VCaP (cell line): ENCODE results near the gene PTPRD.
"Not testable (repeated sequence)": the region's sequence is repeated elsewhere in the genome, so short reads cannot be mapped to it uniquely, and the experiment has no call there.

Source experiments
- H3K27ac ChIP-seq: fragments of 450-650 bp; 2 replicates; pipeline ENCODE4 v1.5.1; 2017
- TF ChIP-seq, protein P1 (sequence below): fragments of 450-650 bp; conservative IDR thresholded peaks from 2 replicates; pipeline ENCODE4 v1.5.1; 2017; ENCODE audit warnings: mild to moderate bottlenecking, moderate library complexity

The PTPRD gene

DNA sequence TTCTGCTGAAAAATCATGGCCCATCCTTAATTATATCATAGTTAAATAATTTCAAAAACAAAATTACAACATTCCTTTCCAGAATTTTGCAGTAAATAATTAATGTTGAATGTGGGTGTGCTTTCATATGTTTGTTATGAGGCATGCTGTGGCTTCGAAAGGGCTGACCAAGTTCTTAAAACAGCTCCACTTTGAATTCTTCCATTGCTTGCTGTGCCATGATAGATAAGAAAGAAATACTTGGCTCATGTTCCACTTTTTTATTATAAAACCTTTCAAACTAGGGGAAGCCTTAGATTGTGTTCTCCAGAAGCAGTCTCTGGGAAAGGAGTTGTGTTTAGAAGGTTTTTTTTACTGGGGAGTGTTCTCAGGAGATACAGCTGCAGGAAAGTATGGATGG lies 1534.5 kb downstream of the PTPRD start:
- TF ChIP-seq, protein P1, sequence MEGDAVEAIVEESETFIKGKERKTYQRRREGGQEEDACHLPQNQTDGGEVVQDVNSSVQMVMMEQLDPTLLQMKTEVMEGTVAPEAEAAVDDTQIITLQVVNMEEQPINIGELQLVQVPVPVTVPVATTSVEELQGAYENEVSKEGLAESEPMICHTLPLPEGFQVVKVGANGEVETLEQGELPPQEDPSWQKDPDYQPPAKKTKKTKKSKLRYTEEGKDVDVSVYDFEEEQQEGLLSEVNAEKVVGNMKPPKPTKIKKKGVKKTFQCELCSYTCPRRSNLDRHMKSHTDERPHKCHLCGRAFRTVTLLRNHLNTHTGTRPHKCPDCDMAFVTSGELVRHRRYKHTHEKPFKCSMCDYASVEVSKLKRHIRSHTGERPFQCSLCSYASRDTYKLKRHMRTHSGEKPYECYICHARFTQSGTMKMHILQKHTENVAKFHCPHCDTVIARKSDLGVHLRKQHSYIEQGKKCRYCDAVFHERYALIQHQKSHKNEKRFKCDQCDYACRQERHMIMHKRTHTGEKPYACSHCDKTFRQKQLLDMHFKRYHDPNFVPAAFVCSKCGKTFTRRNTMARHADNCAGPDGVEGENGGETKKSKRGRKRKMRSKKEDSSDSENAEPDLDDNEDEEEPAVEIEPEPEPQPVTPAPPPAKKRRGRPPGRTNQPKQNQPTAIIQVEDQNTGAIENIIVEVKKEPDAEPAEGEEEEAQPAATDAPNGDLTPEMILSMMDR = no peak
- H3K27ac ChIP-seq = no peak overlapping the region

DNA sequence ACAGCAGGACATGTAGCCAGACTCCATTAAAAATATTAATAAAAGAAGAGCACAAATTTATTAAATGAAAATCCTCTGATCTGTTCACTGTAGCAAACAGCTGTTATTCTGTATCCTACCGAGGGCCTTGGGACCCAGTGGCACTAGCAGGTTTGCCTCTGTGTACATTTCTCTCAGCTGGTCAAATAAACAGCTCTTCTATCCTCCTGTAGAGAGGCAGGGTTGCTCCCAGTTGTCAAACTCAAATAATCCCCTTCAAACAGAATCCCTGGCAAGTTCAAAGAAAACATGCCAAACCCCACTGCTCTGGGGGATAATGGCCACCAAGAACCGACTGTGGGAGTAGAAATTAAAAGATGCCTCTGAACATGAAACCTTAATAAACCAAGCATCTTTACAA lies 1551.2 kb downstream of the PTPRD start:
- no peak overlapping the region for H3K27ac ChIP-seq
- TF ChIP-seq, protein P1 = no peak

DNA sequence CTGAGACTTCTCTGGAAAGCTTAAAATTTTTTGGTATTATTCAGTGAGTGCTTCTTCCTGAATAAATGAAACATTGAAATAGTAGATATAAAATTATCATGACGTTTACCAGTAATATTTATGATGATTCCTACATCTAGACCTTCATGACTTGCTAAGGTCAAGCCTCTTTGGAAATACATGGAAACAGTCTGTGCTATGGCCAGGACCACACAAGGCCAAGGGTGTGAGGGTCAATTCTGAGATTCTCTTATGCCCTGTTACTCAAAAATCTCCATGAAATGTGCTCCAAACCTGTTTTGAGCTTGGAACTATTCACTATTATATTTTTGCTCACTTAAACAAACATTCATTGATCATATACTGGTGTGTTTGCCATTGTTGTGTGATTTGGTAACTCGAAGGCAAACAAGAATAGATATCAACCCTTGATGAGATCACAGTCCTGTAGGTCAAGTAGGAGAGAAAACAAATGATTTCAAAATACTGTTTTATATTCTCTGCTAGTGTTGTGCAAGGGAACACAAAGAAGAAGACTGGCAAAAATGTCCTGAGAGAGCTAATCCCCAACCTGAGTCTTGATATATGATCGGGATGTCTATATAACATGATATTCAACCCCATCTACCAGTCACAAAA lies 1558.3 kb downstream of the PTPRD start:
- TF ChIP-seq, protein P1 = no peak
- no peak overlapping the region for H3K27ac ChIP-seq

DNA sequence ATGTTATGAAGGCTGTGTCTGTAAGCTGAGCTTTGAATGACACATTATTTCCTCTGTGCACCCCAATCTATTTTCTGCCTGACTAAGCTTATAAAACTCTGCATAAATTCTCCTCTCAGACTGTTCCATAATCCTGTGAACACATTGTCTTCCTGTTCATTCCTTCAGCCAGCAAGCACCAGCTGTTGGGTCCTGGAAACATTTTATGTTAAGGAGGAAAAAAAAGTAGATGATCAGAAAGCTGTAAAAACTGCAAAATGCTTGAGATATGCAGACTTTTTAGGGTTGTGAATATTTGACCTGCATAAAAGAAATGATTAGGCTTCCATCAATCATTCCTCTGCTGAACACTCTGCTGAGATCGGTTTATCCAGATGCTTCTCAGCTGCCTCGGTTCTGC lies 1567.2 kb downstream of the PTPRD start:
- TF ChIP-seq, protein P1 = no peak
- H3K27ac ChIP-seq = no peak overlapping the region

DNA sequence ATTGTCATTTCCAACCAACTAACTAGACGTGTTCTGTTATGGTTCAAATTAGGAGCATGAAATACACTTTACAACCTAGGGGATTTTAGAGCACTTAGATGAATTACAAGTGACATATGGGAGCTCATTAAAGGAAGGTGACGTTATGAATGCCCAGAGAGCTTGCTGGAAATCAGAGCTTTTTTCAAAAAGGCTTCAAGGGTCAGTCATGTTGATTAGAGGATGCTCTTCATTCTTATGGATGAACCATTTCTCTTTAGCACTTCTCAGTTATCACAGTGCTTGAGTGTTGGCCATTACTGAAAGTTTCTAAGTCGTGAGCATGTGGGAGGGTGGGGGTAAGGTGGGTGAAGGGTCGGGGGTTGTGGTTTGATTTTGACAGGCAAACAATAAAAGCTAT lies 1567.7 kb downstream of the PTPRD start:
- no peak overlapping the region for H3K27ac ChIP-seq
- TF ChIP-seq, protein P1 = no peak

DNA sequence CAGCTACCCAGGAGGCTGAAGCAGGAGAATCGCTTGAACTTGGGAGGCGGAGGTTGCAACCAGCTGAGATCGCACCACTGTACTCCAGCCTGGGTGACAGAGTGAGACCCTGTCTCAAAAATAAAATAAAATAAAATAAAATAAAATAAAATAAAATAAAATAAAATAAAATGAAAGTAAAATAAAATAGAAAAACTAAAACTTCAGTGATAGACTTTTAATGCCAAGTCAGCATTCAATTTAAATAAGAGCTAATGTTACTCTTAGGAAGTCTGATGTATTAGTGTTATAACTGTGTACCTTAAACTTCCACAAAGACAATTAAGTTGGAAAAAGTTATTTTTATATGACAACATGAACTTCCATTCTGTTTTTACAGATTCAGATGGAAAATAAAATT lies 1569.0 kb downstream of the PTPRD start:
- not testable (repeated sequence) for H3K27ac ChIP-seq

DNA sequence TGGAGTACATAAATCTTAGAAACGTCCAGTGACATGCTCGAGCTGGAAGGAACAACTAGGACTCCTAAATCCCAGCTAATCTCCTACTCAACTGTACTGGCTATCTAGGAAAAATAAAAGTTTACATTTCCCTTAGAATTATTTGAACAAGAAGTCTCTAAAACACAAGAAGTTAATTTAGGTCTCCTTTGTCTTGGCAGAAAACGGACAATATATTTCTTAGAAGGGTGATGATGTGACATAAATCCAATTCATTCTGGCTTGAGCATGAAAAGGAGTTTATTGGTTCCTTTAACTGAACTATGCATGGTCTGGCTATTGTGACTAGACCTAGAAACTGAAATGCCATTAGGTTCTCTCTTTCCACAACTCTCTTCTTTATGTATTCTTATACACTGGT lies 1571.0 kb downstream of the PTPRD start:
- H3K27ac ChIP-seq = no peak overlapping the region
- TF ChIP-seq, protein P1 = no peak

DNA sequence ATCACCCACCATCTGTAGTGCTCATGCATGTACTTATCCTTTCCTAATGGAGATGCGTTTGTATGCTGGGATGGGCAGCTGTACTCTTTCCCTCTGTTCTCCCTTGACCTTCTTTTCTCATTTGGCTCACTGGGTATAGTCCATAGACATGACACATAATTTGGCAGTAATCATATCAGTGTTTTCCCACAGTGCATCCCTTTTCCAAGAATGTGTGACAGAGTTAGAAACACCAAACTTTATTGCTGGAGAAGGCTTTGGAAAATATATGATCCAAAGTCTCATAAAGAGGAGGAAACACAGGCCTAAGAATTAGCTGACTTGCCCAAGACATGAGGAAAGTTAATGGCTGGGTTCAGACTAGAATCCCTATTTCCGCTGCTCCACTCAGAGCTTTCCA lies 1579.8 kb downstream of the PTPRD start:
- TF ChIP-seq, protein P1 = no peak
- no peak overlapping the region for H3K27ac ChIP-seq
